ENCODE data around the gene COL19A1.
"Not testable (repeated sequence)": the region's sequence is repeated elsewhere in the genome, so short reads cannot be mapped to it uniquely, and the experiment has no call there.

Gene COL19A1

DNA sequence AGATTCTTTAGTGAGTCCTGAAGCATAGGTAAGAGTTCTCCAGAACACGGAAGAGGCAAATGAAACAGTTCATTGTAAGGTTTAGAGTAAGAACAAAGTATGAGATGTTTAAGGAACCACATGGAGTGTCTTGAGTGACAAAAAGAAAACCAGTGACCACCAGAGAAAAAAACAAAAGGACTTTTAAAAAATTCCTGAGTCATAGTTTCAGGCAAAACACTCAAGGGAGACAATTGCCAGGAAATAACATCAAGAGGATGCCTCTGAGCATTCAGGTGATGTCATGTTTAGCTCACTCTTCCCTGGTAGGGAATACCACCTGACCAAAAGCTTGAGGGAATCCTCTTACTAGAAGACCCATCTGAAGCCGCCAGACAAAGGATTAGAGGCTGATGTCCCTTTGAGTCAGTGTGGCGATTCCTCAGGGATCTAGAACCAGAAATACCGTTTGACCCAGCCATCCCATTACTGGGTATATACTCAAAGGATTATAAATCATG, 110.3 kb downstream of the COL19A1 start:
- no peak for DNase-seq

DNA sequence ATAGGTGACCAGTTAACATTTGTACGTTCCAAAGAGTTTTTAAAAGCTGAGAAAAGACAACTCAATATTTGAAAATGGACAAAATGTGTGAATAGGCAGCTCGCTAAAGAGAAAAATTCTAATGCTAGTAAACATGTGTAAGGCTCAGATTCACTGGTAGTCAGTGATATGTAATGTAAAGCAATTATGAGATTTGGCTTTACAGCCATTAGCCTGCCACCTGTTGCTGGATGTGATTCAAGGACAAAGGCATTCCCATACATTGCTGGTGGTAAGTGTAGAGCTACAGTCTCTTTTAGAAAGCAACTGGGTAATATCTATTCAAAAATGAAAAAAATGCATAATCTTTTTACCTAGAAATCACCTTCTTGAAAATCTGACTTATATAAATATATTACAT, 114.3 kb downstream of the COL19A1 start:
- no peak for DNase-seq

DNA sequence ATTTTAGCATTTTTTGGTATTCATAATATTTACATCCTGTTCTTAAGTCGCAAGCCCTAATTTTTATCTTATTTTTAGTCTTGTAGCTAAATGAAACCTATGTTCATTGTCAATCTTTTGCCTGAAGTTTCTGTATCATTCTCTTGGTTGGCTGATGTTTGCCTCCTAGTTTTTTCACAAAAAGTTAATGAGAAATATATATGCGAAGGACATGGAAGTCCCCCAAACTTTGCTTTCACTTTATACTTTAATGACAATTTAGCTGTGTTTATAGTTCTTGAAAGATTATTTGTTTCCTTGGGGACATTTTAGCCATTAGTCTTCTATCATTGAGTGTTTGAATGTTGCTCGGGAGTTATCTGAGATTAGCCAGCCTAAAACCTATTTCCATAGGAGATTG, 118.2 kb downstream of the COL19A1 start:
- no peak for DNase-seq

DNA sequence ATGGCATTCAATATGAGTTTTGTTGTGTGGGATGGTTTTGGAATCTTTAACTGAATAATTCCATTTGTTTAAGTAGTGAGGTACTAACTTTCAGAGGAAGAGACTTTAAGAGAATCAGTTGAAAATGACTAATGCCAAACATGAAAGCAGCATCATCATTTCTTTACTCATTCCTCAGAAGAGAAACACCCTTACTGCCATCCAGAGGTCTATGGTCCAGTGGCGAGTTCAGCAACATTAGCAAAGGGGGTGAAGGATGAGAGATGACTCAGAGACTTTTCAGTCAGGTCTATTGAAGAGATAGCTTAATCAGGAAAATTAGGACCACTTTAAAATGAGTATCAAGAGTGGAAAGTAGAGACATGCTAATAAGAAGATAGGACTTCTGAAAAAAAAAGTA, 118.8 kb downstream of the COL19A1 start:
- DNase-seq, result no peak

DNA sequence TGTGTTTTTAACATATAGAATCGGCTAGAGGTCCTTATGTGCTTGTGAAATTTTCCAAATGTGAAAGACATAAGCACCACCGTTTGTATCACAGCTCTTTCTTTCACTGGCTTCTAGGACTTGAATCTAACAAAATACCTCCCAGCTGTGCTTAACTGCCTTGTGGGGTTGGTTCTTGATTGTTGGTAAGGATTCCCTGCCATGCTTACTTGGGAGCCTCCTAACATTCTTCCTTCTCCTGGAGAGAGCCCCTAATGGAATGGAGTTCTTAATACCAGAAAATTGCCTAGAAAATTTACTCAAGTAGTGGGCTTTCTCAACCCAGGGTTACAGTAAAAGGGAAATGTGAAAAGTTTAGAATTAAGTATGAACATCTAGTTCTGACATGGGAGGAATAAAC, 121.2 kb downstream of the COL19A1 start:
- no peak for DNase-seq

DNA sequence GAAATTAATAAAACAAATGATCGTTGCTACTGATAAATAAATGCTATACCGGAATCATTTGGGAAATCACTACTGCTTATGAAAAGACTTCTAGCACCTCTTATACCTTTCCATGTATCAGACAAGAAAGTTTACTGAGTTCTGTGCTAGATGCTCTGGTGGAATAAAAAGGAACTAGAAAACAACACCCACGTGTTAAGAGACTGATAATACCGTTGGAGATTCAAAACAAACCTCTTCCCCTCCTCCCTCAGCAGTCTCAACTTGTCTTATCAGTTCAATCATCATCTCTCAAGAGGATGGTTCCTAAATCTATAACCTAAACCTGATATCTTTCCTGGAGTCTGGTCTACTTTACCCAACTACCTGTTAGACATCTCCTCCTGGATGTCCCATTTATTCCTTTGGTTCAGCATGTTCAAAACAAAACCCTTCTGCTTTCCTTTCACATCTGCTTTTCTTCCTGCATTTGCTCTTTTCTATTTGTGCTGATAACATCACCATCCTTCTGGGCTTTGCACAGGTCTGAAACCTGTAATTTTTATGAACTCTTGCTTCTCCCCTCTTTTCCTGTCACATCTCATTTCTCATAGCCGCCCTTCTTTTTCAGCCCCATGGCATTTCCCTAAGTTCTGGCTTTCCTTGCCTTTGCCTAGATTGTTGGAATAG, 122.2 kb downstream of the COL19A1 start:
- DNase-seq, result no peak

DNA sequence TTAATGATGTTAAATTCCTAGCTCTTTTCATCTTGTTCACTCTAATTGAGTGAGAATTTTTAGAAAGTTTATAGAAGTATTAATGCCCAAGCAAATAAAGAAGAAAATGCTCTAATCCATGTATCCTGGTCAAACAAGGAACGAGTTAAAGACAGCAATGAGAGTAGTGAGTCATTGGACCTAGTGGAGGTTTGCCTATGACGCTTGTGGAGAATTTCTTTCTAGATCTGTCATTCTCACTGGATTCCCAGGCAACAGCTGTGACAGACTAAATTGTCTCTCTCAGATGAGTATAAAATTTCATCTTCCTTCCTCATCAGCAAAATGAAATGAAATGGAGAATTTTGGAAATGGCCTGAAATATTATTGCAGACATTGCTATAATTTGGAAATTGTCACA, 127.9 kb downstream of the COL19A1 start:
- DNase-seq, result no peak

DNA sequence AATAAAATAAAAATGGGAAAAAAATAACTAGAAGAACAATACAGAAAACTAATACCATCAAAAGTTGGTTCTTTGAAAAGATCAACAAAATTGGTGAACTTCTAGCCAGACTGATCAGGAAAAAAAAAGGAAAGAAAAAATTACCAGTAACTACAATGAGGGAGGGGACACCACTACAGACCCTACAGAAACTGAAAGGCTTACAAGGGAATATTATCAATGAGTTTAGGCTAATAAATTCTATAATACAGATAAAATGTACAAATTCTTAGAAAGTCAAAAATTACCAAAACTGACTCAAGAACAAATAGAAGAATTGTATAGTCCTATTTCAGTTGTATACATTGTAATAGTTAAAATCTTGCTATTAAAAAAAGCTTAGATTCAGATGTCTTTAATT, 141.8 kb downstream of the COL19A1 start:
- DNase-seq, result no peak

DNA sequence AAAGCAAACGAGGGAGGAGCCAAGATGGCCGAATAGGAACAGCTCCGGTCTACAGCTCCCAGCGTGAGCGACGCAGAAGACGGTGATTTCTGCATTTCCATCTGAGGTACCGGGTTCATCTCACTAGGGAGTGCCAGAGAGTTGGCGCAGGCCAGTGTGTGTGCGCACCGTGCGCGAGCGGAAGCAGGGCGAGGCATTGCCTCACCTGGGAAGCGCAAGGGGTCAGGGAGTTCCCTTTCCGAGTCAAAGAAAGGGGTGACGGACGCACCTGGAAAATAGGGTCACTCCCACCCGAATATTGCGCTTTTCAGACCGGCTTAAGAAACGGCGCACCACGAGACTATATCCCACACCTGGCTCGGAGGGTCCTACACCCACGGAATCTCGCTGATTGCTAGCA, 144.0 kb downstream of the COL19A1 start:
- not testable (repeated sequence) for DNase-seq

DNA sequence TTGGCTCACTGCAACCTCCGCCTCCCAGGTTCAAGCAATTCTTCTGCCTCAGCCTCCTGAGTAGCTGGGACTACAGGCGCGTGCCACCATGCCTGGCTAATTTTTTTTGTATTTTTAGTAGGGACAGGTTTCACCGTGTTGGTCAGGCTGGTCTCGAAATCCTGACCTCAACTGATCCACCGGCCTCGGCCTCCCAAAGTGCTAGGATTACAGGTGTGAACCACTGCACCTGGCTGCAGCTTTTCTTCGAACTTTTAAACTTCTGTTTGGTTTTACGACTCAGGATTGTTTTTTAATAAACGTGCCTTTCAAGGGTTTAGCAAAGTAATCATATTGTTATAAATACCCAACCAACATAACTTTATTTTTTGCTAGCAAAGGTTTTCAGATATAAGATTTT, 156.8 kb downstream of the COL19A1 start:
- DNase-seq, result not testable (repeated sequence)

DNA sequence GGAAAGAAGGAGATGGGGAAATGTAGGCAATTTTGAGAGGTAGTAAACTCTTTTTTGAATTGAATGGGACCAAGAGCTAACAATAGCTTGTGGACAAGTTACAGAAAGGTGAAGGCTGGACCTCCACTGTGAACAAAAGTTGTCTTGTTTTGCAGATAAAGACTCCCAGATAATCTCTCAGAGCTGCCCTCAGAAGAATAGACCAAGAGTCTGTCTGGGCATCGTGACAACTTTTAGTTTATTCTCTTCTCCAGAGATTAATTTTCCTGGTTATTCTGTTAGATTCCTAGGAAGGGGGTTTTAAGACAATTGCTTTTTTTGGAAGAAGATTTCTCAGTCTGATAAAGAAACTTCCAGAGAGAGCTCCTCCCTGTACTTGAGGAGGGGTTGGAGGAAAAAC, 161.9 kb downstream of the COL19A1 start:
- no peak for DNase-seq

DNA sequence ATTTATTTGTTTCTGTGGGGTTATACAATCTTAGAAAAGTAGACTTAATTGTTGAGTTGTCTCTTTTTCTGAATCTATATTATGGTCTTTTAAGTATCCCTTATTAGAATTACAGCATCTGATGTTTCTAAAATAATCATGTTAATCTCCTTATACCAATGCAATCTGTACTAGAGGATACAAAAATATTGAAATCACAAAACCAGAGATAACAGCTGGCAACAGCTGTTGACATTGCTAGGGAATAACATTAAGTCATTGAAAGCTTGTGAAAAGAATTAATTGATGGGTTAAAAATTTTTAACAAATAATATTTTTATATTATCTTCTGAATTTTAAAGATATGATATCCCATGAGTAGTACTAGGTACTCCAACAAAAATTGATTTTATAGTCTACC, 162.6 kb downstream of the COL19A1 start:
- no peak for DNase-seq

DNA sequence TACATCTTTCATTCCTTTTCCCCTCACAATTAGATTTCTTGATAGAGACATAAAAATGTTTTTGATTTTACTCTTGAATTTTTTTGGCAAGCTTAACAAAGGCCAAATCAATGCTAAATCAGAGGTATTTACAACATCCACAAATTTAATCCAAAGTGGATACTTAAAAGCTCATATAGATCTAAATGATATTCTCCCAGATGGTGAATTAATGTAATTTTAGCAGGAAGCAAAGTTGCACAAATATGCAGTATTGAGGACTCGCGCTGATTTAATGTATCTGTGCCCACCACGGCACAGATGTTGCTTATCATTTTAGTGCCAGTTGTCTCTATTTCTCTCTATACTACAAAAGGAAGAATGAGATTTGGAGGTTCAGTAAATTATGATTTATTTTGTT, 167.4 kb downstream of the COL19A1 start:
- DNase-seq, result no peak

DNA sequence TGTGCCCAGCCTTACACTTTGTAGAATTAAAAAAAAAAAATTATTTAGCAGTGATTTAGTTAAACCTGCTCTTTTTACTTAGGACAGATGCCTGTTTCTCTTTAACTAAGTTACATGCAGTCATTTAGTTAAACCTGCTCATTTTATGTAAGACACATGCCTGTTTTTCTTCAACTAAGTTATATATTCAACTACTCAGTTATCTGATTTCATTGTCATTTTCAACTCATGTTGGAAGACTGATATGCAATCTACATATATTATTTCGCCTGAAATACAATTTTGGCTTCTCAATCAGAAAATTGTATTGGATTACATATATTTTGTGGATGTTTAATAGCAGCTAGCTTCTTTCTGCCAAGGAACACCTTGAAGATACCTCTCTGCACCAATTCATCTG, 171.1 kb downstream of the COL19A1 start:
- DNase-seq, result no peak

DNA sequence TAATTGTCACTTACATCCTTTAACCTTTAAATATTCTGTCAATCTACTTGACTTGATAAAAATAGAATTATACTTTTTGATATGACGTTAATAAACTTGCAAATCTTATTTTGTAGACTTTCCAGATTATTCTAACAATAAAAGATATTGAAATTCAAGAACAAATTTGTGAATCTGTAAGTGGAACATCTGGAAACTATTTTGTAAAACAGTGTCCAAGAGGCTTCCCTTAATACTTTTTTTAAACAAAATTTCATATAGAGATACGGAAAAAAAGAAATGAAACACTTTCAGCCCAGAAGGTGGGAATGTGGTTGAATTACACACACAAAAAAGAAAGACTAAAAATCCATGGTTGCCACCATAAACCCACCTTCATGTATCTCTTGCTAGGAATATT, 174.4 kb downstream of the COL19A1 start:
- DNase-seq, result no peak

DNA sequence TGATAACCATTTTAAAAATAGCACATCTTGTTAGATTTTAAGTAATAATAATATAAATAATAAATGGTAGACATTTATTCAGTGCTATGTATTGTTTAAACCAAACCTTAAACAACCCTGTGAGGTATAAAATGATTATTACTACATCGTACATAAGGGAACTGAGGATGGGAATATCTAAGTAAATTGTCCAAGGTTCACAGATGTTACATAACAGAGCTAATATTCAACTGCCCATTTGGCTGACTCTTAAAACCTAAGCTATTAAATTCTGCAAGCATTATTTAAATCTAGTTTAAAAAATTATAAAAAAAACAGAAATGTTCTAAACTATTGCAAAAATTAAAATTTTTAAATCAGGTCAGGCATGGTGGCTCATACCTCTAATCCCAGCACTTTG, 175.1 kb downstream of the COL19A1 start:
- DNase-seq, result no peak

DNA sequence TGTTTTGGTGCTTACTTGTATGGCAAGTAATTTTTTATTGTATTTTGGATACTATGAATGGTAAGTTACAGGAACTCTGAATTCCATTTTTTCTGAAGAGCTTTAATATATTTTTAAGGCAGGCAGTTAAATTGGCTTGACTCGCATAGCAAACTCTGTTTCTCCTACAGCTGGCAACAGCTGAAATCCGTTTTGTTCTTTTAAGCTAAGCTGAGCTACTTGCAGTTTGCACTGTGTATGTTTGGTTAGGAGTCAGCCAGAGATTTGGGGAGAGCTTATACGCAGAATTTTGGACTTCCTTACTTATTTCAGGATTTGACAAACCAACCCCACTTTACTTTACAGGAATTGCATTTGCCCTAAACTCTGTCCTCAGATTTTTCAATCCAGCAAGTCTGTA, 179.1 kb downstream of the COL19A1 start:
- DNase-seq, result no peak

DNA sequence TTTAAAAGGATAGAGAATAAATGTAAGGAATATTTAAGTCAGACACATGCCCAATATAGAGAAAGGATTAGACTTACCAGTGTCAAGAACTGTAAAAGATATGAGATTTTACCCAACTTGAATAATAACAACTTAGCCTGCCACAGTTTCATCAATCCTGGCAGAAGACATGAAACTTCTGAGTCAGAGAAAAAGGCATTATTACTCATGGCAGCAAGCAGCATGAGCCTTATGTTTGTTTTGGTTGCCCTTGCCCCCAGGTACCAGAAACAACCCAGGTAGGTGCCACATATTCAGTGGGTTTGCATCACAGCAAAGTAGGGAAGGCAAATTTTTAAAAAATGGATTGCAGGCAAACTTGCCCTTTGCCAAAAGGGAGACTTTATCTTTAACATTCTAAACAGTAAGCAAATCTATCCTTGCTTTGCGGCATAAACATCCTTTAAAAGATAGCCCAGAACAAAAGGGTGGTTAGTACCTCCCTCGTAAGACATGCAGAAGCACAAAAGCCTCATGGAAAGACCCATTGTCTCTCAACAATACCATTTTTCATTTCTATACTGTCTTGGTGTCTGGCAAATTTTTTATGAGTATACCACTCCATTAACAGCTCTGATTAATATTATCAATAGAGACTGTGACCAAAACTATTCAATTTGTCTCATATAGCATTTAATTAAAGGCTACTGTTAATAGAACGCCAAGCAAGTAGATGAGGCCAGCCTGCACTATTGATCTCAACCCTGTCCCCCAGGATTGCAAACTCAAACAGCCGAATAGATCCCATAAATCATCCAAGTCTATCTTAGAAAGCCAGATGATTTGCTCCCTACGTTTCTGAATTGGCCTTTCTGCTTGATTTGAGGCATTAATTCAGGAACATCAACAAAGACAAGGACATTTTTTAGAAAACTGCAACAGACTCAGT, 185.1 kb downstream of the COL19A1 start:
- DNase-seq, result no peak

DNA sequence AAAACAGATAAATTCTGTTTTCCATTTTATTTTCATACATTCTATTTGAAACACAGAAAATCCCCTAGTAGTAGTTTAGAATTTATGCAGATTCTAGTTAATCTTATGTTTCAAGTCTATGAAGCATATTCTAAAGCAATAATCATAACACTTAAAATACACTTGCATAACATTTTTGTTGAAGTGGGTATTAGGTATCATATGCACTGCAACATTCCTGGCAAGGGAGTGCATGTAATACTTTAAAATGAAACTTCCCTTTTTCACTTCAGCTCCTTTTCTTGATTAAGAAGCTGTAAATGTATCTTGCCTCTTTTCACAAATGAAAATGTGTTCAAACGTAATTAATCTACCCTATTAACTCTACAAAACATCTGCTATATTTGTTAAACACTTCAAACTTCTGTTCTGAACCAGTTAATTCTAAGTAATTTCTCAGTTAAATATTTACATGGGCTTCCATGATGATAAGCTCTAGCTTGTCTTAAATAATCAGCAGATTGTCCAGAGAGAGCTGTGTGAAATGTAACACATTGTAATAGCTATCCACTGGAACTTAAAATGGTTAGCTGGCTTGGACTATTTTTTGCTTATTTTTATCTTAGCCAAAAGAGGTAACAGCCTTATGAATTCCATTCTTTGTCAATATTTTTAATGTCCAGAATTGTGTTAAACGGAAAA, 192.8 kb downstream of the COL19A1 start:
- no peak for DNase-seq

DNA sequence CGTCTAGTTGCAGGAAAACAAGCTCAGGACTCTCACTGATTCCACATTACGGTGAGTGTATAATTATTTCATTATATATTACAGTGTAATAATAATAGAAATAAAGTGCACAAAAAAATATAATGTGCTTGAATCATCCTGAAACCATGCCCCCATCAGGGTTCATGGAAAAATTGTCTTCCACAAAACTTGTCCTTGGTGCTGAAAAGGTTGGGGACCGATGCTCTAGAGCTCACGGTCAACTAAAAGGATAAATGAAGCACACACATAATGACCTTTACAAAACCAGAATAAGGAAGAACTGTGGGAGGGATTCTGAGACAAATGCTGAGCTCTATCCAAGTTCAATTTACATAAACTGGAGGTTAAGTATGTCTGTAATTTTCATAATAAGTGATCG, 194.3 kb downstream of the COL19A1 start:
- no peak for DNase-seq

DNA sequence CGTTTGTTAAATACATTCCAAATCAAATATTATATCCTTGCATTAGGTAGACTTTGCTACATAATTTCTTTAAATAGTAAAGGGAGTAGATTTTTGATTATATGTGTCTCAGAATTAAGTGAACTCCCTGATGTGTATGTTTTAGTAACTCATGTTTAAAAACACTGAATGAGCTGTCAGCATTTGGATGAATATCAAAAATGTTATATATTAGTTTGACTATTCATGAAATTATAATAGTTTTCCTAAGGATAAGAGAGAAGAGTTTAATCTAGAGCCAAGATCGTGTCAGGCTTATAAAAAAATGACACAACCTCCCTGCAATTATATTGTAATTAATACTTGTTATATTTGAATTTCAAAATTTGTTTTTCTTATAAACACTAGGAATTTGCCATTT, 195.2 kb downstream of the COL19A1 start:
- no peak for DNase-seq

DNA sequence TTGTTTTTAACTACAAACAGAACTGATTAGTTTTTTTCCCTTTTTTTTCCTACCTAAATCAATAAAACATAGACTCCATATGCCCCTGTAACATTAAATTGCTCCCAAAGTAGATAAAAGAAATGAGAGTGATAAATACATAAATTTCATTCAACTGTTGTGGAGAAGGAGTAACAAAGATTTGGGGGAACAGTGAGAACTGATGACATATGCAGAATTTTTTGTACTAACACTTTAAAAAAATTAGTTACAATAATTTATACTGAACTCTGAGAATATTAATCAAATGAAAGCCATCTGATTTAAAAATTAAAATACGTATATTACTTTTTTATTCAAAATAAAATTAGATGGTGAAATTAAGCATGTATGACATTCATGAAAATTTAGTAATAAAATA, 195.7 kb downstream of the COL19A1 start:
- no peak for DNase-seq

DNA sequence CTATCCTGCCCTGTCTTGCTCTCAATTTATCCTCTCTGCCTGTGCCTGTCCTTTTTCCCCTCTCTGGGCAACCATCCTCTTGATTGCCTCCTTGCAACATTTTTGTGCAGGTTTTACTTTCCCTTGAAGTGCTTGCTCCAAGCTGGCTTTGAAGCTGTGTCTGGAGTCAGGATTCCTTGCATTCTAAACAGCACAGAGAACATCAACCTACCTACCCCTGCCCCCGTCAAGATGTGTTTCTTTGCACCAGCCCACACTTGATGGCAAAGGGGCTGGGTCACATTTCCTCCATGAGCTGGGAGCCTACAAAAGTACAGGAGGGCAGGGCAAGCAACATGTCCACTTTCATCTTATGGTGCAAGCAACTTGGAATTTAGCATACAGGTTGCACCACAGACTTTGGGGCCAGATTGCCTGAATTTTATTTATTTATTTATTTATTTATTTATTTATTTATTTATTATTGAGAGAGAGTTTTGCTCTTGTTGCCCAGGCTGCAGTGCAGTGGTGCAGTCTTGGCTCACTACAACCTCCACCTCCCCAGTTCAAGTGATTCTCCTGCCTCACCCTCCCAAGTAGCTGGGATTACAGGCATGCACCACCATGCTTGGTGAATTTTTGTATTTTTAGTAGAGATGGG, 206.3 kb downstream of the COL19A1 start:
- DNase-seq, result no peak

All from activated CD4-positive, CD25-positive, alpha-beta regulatory T cell treated with anti-CD3 and anti-CD28 coated beads, Interleukin-2, amount 50 U/mL, for 72 hours (primary cell).